Lower leg skin (tissue), 3 donors: ENCODE data around the gene LOXL3.

Source experiments
- CTCF ChIP-seq, 3 donors: fragments of 450-650 bp; IDR thresholded peaks; one replicate each; pipeline ENCODE4 v1.5.1; 2016; ENCODE audit warnings: antibody characterized with exemption in 3 of 3, mild to moderate bottlenecking in 3 of 3, moderate library complexity in 2 of 3
- POLR2A ChIP-seq, 2 donors: fragments of 450-650 bp; IDR thresholded peaks; one replicate each; pipeline ENCODE4 v1.6.1; 2016 to 2017; ENCODE audit warnings: antibody characterized with exemption in 2 of 2, mild to moderate bottlenecking in 1 of 2, moderate library complexity in 1 of 2

GRCh38 chr2:74499940-74500577 lies 53.7 kb downstream of the LOXL3 start:
- TF ChIP-seq CTCF (IDR thresholded peaks at IDR 0.05) (no peak), POLR2A (IDR thresholded peaks at IDR 0.05) (no peak)
